ENCODE data around the gene CENPP.

DNA sequence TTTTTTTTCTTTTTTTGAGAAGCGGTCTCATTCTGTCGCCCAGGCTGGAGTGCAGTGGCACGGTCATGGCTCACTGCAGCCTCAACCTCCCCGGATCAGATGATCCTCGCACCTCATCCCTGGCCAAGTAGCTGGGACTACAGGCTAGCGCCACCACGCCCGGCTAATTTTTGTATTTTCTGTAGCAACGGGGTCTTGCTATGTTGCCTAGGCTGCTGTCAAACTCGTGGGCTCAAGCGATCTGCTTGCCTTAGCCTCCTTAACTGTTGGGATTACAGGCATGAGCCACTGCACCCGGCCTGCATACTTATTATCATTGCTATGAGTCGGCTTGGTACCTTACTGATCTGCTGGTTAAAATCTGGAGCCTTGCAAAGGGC, 31.5 kb upstream of the CENPP start:
- TF ChIP-seq, protein P1, sequence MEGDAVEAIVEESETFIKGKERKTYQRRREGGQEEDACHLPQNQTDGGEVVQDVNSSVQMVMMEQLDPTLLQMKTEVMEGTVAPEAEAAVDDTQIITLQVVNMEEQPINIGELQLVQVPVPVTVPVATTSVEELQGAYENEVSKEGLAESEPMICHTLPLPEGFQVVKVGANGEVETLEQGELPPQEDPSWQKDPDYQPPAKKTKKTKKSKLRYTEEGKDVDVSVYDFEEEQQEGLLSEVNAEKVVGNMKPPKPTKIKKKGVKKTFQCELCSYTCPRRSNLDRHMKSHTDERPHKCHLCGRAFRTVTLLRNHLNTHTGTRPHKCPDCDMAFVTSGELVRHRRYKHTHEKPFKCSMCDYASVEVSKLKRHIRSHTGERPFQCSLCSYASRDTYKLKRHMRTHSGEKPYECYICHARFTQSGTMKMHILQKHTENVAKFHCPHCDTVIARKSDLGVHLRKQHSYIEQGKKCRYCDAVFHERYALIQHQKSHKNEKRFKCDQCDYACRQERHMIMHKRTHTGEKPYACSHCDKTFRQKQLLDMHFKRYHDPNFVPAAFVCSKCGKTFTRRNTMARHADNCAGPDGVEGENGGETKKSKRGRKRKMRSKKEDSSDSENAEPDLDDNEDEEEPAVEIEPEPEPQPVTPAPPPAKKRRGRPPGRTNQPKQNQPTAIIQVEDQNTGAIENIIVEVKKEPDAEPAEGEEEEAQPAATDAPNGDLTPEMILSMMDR (IDR thresholded peaks at IDR 0.05; ENCODE audit: low read depth, low read length, missing input control) = no peak
- TF ChIP-seq SP1 (IDR thresholded peaks at IDR 0.05) (no peak), GABPA (IDR thresholded peaks at IDR 0.05 in 1 of 2, conservative IDR thresholded peaks at IDR 0.05 in 1 of 2) (no peak), EGR1 (IDR thresholded peaks at IDR 0.05; ENCODE audit: low read depth in 2 of 2) (no peak), MAX (IDR thresholded peaks at IDR 0.05) (no peak), REST (IDR thresholded peaks at IDR 0.05) (no peak), HNF4G (IDR thresholded peaks at IDR 0.05) (no peak), FOXA2 (IDR thresholded peaks at IDR 0.05) (no peak), HNF4A (conservative IDR thresholded peaks at IDR 0.05) (no peak)
